ENCODE measurements around the gene SRPRB.

SRPRB gene

DNA sequence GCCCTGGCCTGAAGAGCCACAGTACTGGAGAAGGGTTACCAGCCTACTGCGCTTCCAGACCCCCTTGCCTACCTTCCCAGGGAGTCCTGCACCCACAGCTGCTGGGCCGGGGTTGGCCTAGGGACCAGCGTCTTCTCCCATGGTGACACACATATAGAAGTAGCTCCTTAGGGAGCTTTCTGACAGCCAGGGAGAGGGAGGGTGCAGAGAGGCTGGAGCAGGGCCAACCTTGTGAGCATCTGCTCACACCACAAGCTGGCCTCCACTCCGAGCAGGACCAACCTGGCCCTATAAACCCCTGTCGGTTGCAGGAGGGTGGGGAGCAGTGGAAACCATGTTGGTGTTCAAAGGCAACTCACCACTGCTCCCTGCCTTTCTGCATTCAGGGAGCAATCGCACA lies 35.2 kb downstream of the SRPRB start:
- DNase-seq (ENCODE audit: low read depth in 1 of 2, low spot score in 1 of 2), result no peak

- DNase-seq (ENCODE audit: low read depth in 1 of 2, low spot score in 1 of 2), result no peak
These were observed 35.6 kb downstream of the SRPRB start for GRCh38 chr3:133841196-133841595.

DNA sequence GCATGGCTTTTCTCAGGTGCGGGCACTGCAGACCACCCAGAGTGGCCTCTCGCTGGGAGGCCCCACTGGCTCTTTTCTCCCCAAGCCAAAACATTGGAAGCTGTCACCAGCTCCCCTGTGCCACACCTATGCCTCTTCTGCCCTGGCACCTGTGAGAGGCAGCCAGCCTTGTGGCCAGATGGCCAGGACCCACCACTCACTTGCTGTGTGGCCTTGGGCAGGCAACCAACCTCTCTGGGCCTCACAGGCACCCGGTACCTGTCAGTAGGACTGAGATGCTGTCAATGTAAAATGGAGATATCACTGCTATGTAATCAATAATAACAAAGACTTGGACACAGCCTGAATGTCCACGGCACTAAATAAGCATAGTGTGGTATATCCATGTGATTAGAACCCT lies 36.5 kb downstream of the SRPRB start:
- DNase-seq (ENCODE audit: low read depth in 1 of 2, low spot score in 1 of 2), result no peak

- no peak for DNase-seq (ENCODE audit: low read depth in 1 of 2, low spot score in 1 of 2)
These were observed 38.0 kb downstream of the SRPRB start for GRCh38 chr3:133843634-133844033.

DNA sequence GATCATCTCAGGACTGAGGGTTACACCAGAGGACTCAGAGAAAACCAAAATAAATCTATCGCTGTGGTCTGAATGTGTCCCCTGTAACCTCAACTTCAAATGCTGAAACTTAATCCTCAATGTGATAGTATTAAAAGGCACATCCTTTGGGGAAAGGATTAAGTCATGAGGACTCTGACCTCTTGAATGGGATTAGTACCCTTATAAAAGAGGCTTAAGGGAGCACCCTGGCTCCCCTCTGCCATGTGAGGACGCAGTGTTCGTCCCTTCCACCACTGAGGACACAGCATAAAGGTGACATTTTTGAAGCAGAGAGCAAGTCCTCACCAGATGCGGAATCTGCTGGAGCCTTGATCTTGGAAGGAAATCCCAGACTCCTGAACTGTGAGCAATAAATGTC lies 39.5 kb downstream of the SRPRB start:
- DNase-seq (ENCODE audit: low read depth in 1 of 2, low spot score in 1 of 2), result no peak

DNA sequence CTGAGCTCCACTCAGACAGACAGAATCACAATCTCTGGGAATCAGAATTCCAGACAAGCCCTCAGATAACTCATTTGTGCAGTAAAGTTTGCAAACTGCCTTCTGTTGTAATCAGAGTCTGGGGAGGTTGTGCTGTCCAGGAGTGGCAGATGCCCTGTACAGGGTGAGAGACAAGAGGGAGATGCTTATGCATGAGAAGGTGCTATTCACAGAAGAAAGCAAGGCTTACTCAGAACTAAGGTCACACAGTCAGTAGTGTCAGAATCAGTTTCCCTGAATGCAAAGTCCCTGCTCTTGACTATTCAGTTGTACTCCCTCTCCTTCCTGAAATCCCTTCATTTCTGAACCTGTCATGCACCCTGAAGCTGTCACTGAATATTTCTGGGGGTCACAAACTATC lies 43.7 kb downstream of the SRPRB start:
- no peak for DNase-seq (ENCODE audit: low read depth in 1 of 2, low spot score in 1 of 2)

GRCh38 chr3:133850034-133850433 lies 44.4 kb downstream of the SRPRB start:
- DNase-seq (ENCODE audit: low read depth in 1 of 2, low spot score in 1 of 2), result no peak

DNA sequence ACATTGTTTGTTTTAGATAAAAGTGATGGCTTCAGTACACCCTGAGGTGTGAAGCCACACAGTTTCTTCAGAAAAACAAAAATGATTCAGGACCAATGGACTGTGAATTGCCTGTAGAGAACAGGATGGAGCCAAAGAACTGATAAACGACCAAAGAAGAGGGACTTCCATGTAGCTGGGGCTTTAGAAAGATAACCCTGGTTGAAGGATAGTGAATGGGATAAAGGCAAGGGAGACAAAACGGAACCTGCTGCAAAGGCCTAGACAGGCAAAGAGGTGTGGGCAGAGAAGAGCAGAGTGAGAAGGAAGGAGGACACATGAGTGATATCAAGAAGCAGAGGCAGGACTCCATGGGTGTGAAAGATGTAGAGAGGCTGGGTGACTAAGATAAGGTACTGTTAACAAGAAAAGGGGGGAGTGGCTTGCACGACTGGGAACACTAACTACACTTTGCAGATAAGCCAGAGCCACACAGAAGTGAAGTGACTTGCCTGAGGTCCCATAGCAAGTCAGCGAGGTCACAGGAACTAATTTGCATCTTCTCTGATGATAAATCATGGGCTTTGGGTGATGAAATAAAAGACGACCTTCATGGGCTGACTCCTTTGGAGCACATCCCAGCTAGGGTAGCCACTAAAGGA lies 45.8 kb downstream of the SRPRB start:
- no peak for DNase-seq (ENCODE audit: low read depth in 1 of 2, low spot score in 1 of 2)

DNA sequence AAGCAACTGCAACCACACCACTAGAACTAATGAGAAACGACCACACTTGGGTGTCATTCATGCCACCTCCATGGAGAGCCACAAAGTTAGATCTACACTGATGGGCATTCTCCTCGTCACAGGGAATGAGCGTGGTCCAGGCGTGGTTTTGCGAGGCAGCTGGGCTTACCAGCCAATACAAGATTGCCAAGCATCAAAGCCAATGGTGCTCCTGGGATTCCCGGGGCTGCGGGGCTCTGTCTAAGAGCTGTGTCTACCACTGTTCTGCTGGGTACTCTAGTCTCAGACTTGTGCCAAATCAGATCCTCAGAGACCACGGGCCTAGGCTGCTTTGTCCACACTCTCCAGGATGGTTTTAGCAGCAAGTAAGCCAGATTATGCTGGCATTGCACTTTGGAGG lies 46.3 kb downstream of the SRPRB start:
- DNase-seq (ENCODE audit: low read depth in 1 of 2, low spot score in 1 of 2), result no peak

DNA sequence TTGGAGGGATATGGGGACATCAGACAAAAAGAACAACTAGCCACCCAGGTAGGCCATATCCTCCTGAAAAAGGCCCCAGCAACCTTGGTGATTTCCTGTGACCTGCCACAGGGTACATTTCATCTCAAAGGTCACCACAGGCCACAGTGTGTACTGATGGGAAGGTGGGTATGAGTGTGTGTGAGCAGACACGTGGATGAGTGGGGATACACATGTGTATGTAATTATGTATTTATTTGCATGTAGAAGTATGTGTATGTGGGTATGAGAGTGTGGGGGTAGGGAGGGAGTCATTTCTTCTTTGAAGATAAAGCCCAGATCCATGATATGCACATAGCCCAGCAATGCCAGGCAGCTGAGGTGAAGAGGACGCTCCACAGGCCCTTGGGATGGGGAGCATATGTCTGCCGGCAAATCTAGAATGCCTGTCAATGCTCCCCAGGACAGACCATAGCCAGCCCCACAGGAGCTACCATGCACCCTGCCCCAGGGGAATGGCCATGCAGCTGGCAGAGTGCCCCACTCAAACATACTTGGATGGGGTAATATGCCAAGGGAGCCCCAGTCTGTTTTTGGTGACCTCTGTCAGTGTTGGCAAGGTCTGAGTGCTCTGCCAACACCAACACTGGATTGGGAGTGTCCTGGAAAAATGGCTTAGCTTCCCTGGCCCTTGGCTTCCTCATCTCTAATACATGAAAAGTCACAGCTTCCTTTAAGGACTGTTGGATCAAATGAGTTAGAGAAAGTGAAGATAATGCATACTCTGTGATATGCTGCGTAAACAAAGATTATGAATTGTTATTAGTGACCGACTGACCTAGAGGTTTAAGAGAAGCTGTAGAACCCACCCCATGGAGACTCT lies 47.7 kb downstream of the SRPRB start:
- no peak for DNase-seq (ENCODE audit: low read depth in 1 of 2, low spot score in 1 of 2)

- DNase-seq (ENCODE audit: low read depth in 1 of 2, low spot score in 1 of 2), result no peak
These were observed 48.3 kb downstream of the SRPRB start for GRCh38 chr3:133853925-133854227.

DNA sequence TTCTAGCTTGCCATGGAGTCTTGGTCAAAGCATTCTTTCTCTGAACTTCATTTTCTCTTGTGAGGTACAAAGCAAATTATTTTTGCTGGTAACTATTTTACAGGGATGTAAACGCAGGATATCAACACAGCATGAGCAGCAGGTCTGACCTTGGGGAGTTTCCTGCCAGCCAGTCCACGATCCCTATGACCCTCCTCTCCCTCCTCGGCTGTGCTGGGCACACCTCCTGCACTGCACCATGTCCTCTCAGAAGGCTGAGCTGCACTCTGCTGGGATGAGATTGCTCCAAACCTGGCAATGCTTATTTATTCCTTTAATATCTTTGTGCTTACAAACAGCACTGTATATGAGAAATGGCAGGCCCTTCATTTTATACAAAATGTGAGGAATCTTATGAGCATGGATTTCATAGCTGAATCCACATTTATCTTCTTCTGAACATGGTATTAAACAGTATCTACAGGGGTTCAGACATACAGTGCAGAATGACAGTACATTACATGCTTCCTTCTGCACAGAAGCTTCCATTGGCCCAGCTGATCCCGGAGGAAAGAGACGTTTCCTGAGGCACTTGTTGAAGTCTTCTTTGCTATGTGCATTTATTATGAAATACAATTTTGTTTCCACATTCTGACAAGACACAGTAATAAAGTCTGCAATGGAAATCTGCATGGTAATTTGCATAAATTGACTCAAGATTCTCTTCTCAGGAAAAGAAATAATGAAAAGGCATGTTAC lies 48.8 kb downstream of the SRPRB start:
- DNase-seq (ENCODE audit: low read depth in 1 of 2, low spot score in 1 of 2), result no peak

DNA sequence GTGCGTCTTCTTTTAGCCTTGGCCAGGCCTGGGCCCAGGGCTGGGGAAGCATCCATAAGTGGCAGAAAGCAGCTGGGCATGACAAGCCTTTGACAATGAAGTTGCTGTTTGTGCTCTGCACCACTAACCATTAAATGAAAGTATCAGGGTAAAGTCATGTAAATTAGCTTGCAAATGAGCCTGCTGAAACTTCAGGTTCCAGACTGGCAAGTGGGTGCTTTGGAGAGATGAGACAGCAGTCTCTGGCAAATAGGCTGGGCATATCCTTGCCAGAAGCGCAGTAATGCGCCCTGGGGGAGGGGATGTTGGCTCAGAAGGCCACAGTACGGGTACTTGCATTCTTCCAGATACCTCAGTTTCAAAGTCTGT lies 49.4 kb downstream of the SRPRB start:
- no peak for DNase-seq (ENCODE audit: low read depth in 1 of 2, low spot score in 1 of 2)

DNA sequence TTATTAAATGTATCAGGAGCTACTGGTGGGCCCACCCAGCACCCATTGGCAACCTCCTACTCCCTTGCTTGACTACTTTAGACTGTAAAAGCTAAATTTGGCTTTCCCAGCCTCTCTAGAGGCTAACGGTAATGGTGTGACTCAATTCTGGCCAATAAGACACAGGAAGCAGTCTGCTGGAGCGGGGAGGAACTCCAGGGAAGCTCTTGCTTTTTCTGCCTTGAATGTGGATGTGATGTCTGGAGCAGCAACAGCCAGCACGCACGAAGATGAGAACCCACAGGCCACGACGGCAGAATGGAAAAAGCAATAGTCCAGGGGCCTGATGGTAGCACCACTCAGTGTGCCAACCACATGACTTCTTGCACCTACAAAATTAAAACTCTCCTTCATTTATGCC lies 50.2 kb downstream of the SRPRB start:
- no peak for DNase-seq (ENCODE audit: low read depth in 1 of 2, low spot score in 1 of 2)

DNA sequence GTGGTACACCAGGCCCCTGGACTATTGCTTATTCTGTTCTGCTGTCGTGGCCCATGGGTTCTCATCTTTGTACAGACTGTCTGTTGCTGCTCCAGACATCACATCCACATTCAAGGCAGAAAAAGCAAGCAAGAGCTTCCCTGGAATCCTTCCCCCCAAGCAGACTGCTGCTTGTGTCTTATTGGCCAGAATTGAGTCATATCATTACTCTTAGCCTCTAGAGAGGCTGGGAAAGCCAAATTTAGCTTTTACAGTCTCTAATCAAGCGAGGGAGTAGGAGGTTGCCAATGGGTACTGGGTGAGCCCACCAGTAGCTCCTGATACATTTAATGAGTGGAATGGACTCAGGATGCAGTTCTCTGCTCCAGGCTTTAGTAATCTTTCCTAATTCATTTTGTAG lies 50.7 kb downstream of the SRPRB start:
- no peak for DNase-seq (ENCODE audit: low read depth in 1 of 2, low spot score in 1 of 2)

- no peak for DNase-seq (ENCODE audit: low read depth in 1 of 2, low spot score in 1 of 2)
These were observed 52.2 kb downstream of the SRPRB start for GRCh38 chr3:133857767-133858166.

DNA sequence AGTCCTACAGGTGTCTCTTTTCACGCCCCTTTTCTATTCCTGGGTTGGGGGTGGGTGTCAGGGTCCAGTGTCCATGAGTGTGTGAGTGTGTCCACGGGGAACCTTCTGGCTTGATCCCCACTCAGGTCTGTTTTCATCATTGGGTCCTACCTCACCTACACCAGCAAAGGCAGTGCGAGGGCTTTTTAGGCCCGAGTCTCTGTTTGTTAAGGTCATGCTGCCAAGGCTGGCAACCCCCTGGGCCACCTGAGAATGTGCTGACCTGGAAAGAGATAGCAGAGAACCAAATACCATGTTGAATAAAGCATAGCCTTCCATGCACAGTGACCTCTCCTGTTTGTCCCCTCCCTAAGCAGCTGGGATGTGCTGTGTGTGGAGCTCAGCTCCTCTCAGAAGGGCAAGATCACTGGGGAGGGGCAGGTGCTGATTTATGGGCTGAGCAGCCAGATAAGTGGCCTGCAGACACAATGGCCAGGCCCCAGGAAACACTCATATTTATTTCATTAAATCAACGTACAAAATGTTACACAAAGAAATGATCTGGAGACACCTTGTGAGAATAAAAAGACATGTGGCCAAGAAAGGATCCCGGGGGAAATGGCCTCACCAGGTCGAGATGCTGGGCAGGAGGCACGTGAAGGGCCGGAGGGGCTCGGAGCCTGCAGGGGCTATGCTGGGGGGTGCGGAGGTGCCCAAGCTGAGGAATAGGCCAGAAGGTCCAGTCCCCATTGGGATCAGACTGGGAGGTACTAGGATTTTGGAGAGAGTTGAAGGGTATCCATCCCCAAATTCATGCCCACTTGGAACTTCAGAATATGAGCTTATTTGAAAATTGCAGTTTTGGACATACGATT lies 54.0 kb downstream of the SRPRB start:
- DNase-seq (ENCODE audit: low read depth in 1 of 2, low spot score in 1 of 2), result no peak

- no peak for DNase-seq (ENCODE audit: low read depth in 1 of 2, low spot score in 1 of 2)
These were observed 54.9 kb downstream of the SRPRB start for GRCh38 chr3:133860519-133860918.

- no peak for DNase-seq (ENCODE audit: low read depth in 1 of 2, low spot score in 1 of 2)
These were observed 56.5 kb downstream of the SRPRB start for GRCh38 chr3:133862161-133862560.

GRCh38 chr3:133863911-133864310 lies 58.3 kb downstream of the SRPRB start:
- no peak for DNase-seq (ENCODE audit: low read depth in 1 of 2, low spot score in 1 of 2)

- no peak for DNase-seq (ENCODE audit: low read depth in 1 of 2, low spot score in 1 of 2)
These were observed 59.0 kb downstream of the SRPRB start for GRCh38 chr3:133864616-133865015.
